Keratinocyte (primary cell): ENCODE results near the gene NSMCE1. TPM values are rescaled to one million over a fixed set of nuclear protein-coding genes. Genes with fewer than 3 reads are reported as not detected.
"Not testable (repeated sequence)": the region's sequence is repeated elsewhere in the genome, so short reads cannot be mapped to it uniquely, and the experiment has no call there.

Experiments used
- DNase-seq: peaks from one replicate; pipeline ENCODE4 v3.0.0-alpha.2; 2011; ENCODE audit warnings: low read depth, missing footprints, low spot score
- FAIRE-seq: peaks from 2 replicates; lab custom pipeline; 2011; peaks lifted over from hg19 to GRCh38; lab: Jason Lieb, UNC
- H2AFZ ChIP-seq: 2 replicates; pipeline ENCODE4 v1.6.0; 2012; ENCODE audit warnings: low read length, control low read depth, inconsistent platforms; ENCODE audit not compliant: control insufficient read depth
- H3K27ac ChIP-seq: 2 replicates; pipeline ENCODE4 v1.5.1; 2011; ENCODE audit warnings: low read length; ENCODE audit not compliant: control insufficient read depth, insufficient read depth
- H3K27me3 ChIP-seq: 3 replicates; pipeline ENCODE4 v1.6.0; 2011; ENCODE audit warnings: low read length; ENCODE audit not compliant: control insufficient read depth, insufficient read depth; ENCODE audit errors: extremely low read depth
- H3K36me3 ChIP-seq, 2 experiments: 2 replicates in 1 of 2; 3 replicates in 1 of 2; pipeline ENCODE4 v1.5.1; 2011; ENCODE audit warnings: low read length in 2 of 2, mild to moderate bottlenecking in 1 of 2; ENCODE audit not compliant: control insufficient read depth in 2 of 2, insufficient read depth in 2 of 2; ENCODE audit errors: extremely low read depth in 1 of 2
- H3K4me1 ChIP-seq: 3 replicates; pipeline ENCODE4 v1.5.1; 2011; ENCODE audit warnings: low read length; ENCODE audit not compliant: control insufficient read depth, insufficient read depth; ENCODE audit errors: extremely low read depth
- H3K4me2 ChIP-seq: 3 replicates; pipeline ENCODE4 v1.6.0; 2011; ENCODE audit warnings: low read depth, low read length; ENCODE audit not compliant: control insufficient read depth, insufficient read depth; ENCODE audit errors: extremely low read depth
- H3K4me3 ChIP-seq, 3 experiments: fragments of 200-600 bp in 1 of 3; sonication (generic) in 1 of 3; 2 replicates in 2 of 3; 3 replicates in 1 of 3; pipeline ENCODE4 v1.5.1; 2011 to 2016; ENCODE audit warnings: low read length in 3 of 3, mild to moderate bottlenecking in 3 of 3, control low read depth in 2 of 3, inconsistent platforms in 1 of 3, low read depth in 1 of 3, mixed read lengths in 1 of 3, mixed run types in 1 of 3, moderate library complexity in 1 of 3; ENCODE audit not compliant: control insufficient read depth in 2 of 3, insufficient read depth in 2 of 3; ENCODE audit errors: extremely low read depth in 1 of 3
- H3K79me2 ChIP-seq: 2 replicates; pipeline ENCODE4 v1.6.0; 2012; ENCODE audit warnings: low read length; ENCODE audit not compliant: control insufficient read depth, insufficient read depth
- H3K9ac ChIP-seq: 3 replicates; pipeline ENCODE4 v1.6.0; 2011; ENCODE audit warnings: low read length; ENCODE audit not compliant: control insufficient read depth, insufficient read depth; ENCODE audit errors: extremely low read depth
- H3K9me1 ChIP-seq: 3 replicates; pipeline ENCODE4 v1.6.0; 2011; ENCODE audit warnings: low read length; ENCODE audit not compliant: control insufficient read depth, insufficient read depth; ENCODE audit errors: extremely low read depth
- H3K9me3 ChIP-seq: 2 replicates; pipeline ENCODE4 v1.5.1; 2012; ENCODE audit warnings: low read depth, low read length; ENCODE audit not compliant: control insufficient read depth
- H4K20me1 ChIP-seq: 3 replicates; pipeline ENCODE4 v1.6.0; 2011; ENCODE audit warnings: low read length; ENCODE audit not compliant: control insufficient read depth, insufficient read depth; ENCODE audit errors: extremely low read depth
- EZH2 ChIP-seq: IDR thresholded peaks from one replicate; pipeline ENCODE4 v1.6.1; 2012; ENCODE audit warnings: inconsistent platforms, mild to moderate bottlenecking, low read length, moderate library complexity
- dilution Hi-C: fragments of 300-500 bp; cut with MboI; formaldehyde crosslinking; loops from one replicate; pipeline ENCODE4 v1.7.0; 2020; ENCODE audit warnings: low sequenced_read_pairs; ENCODE audit not compliant: extremely low pct_ligation_motif_present
- polyA plus RNA-seq, 5 experiments: library from polyadenylated mRNA; depleted of rRNA in 3 of 5; stranded (reverse) in 3 of 5; stranded (forward) in 1 of 5; unstranded in 1 of 5; fragments of >200 nt; gene quantifications; 1 replicate in 1 of 5; 2 replicates in 3 of 5; 3 replicates in 1 of 5; pipeline versions ENCODE4 v1.2.1 to v1.2.3, GENCODE V29; 2011 to 2012; ENCODE audit warnings: missing spikeins in 2 of 5, low read depth in 1 of 5, low replicate concordance in 1 of 5
- TF ChIP-seq, protein P1 (sequence below), 3 experiments: IDR thresholded peaks in 1 of 3; conservative IDR thresholded peaks in 1 of 3; optimal IDR thresholded peaks in 1 of 3; 2 replicates in 2 of 3; 3 replicates in 1 of 3; pipeline versions ENCODE3 to v1.5.1; 2011; ENCODE audit warnings: low read length in 3 of 3, mild to moderate bottlenecking in 3 of 3, moderate library complexity in 2 of 3, control low read depth in 1 of 3, inconsistent platforms in 1 of 3; ENCODE audit not compliant: insufficient read depth in 2 of 3; ENCODE audit errors: extremely low read depth in 1 of 3

NSMCE1 gene
- polyA plus RNA-seq, 1 donor (not counting 4 experiments of a cell fraction or from before 2014, with no cell fraction given): 55.9 TPM

DNA sequence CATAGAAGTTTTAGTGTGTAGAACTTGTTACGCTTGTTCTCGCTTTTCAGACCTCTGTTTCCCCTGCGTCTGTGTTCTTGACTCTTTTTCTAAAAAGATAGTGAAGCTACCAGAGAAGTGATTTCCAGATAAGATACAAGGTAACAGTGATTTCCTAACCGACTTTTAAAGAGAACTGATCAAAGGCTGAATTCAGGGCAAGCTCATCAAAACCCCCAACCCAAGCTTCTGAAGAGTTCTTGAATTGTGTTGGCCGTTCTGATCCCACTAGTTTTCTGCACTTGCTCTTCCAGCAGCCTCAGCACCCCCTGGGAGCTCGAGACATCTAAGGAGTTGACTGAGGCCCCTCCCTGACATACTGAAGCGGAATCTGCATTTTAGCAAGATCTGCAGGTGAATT, 12.7 kb upstream of the NSMCE1 start:
- no peak for DNase-seq
- H3K27me3 ChIP-seq: no peaks in the 10 kb centered on the region
- H3K4me3 ChIP-seq: no peak overlapping the region
- TF ChIP-seq, protein P1, sequence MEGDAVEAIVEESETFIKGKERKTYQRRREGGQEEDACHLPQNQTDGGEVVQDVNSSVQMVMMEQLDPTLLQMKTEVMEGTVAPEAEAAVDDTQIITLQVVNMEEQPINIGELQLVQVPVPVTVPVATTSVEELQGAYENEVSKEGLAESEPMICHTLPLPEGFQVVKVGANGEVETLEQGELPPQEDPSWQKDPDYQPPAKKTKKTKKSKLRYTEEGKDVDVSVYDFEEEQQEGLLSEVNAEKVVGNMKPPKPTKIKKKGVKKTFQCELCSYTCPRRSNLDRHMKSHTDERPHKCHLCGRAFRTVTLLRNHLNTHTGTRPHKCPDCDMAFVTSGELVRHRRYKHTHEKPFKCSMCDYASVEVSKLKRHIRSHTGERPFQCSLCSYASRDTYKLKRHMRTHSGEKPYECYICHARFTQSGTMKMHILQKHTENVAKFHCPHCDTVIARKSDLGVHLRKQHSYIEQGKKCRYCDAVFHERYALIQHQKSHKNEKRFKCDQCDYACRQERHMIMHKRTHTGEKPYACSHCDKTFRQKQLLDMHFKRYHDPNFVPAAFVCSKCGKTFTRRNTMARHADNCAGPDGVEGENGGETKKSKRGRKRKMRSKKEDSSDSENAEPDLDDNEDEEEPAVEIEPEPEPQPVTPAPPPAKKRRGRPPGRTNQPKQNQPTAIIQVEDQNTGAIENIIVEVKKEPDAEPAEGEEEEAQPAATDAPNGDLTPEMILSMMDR (optimal IDR thresholded peaks at IDR 0.05 in 1 of 3, IDR thresholded peaks at IDR 0.05 in 1 of 3, conservative IDR thresholded peaks at IDR 0.05 in 1 of 3; ENCODE audit: extremely low read depth in 1 of 3, insufficient read depth in 2 of 3, low read length in 3 of 3): no peak
- TF ChIP-seq EZH2: no peak
- H3K79me2 ChIP-seq: no peaks in the 10 kb centered on the region
- no peak overlapping the region for H3K9ac ChIP-seq
- FAIRE-seq: no peak
- no peak overlapping the region for H3K27ac ChIP-seq
- peaks cover 2% of the 10 kb centered on the region for H3K9me3 ChIP-seq
- no peaks in the 10 kb centered on the region for H3K9me1 ChIP-seq
- no peaks in the 10 kb centered on the region for H4K20me1 ChIP-seq
- no peak overlapping the region for H2AFZ ChIP-seq
- H3K4me2 ChIP-seq: no peak overlapping the region
- dilution Hi-C loops: no loop called here
- H3K36me3 ChIP-seq: no peaks in the 10 kb centered on the region
- peaks cover 6% of the 10 kb centered on the region for H3K4me1 ChIP-seq

DNA sequence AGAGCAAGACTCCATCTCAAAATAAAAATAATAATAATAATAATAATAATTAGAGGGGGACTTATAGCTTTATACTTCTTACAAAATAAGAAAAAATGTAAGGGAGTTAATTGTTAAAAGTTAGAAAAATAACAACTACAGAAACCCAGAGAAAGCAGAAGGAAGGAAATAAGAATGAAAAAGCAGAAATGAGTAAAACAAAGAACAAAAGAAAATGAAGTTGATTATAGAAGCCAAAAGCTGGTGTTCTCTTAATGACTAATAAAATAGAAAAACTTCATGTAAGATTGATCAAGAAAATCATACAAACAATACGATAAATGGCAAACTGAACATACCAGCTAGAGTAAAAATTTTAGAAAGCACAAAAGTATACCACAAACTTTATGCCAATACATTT, 6.8 kb upstream of the NSMCE1 start:
- no peak for DNase-seq
- no peaks in the 10 kb centered on the region for H3K36me3 ChIP-seq
- no peak for FAIRE-seq
- H3K4me3 ChIP-seq: no peak overlapping the region
- H3K9ac ChIP-seq: no peak overlapping the region
- no peaks in the 10 kb centered on the region for H3K27me3 ChIP-seq
- no peaks in the 10 kb centered on the region for H4K20me1 ChIP-seq
- no peaks in the 10 kb centered on the region for H3K79me2 ChIP-seq
- no peak overlapping the region for H2AFZ ChIP-seq
- H3K9me1 ChIP-seq: no peaks in the 10 kb centered on the region
- H3K27ac ChIP-seq: no peak overlapping the region
- no peak overlapping the region for H3K4me2 ChIP-seq
- dilution Hi-C loops: no loop called here
- TF ChIP-seq EZH2: no peak
- TF ChIP-seq, protein P1 (optimal IDR thresholded peaks at IDR 0.05 in 1 of 3, IDR thresholded peaks at IDR 0.05 in 1 of 3, conservative IDR thresholded peaks at IDR 0.05 in 1 of 3; ENCODE audit: extremely low read depth in 1 of 3, insufficient read depth in 2 of 3, low read length in 3 of 3): no peak
- no peaks in the 10 kb centered on the region for H3K9me3 ChIP-seq
- H3K4me1 ChIP-seq: no peaks in the 10 kb centered on the region

DNA sequence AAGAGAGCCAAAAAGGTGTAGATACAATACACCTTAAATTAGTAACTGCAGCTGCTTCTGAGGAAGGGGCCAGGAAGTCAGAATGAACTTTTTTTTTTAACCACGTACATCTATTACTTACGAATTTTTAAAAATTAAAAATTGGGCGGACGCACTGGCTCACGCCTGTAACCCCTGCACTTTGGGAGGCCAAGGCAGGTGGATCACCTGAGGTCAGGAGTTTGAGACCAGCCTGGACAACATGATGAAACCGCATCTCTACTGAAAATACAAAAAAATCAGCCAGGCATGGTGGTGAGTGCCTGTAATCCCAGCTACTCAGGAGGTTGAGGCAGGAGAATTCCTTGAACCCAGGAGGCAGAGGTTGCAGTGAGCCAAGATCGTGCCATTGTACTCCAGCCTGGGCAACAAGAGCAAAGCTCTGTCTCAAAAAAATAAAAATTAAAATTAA, 5.9 kb upstream of the NSMCE1 start:
- H4K20me1 ChIP-seq, H3K27ac ChIP-seq, H3K9ac ChIP-seq, H3K79me2 ChIP-seq, H3K4me2 ChIP-seq, H3K4me3 ChIP-seq, H3K4me1 ChIP-seq, dilution Hi-C loops, FAIRE-seq, H3K36me3 ChIP-seq, H3K9me3 ChIP-seq, H3K9me1 ChIP-seq, DNase-seq, H3K27me3 ChIP-seq, H2AFZ ChIP-seq: not testable (repeated sequence)
